ENCODE data around the gene ZDHHC1. TPM values are rescaled to one million over a fixed set of nuclear protein-coding genes. Genes with fewer than 3 reads are reported as not detected.
"Not testable (repeated sequence)": the region's sequence is repeated elsewhere in the genome, so short reads cannot be mapped to it uniquely, and the experiment has no call there.

Gene ZDHHC1
- total RNA-seq, 4 donors from 2014 or later = 8.0 to 14.2 (median 11.4) TPM

- no peak for DNase-seq (ENCODE audit: low spot score)
- TF ChIP-seq, protein P1, sequence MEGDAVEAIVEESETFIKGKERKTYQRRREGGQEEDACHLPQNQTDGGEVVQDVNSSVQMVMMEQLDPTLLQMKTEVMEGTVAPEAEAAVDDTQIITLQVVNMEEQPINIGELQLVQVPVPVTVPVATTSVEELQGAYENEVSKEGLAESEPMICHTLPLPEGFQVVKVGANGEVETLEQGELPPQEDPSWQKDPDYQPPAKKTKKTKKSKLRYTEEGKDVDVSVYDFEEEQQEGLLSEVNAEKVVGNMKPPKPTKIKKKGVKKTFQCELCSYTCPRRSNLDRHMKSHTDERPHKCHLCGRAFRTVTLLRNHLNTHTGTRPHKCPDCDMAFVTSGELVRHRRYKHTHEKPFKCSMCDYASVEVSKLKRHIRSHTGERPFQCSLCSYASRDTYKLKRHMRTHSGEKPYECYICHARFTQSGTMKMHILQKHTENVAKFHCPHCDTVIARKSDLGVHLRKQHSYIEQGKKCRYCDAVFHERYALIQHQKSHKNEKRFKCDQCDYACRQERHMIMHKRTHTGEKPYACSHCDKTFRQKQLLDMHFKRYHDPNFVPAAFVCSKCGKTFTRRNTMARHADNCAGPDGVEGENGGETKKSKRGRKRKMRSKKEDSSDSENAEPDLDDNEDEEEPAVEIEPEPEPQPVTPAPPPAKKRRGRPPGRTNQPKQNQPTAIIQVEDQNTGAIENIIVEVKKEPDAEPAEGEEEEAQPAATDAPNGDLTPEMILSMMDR (IDR thresholded peaks at IDR 0.05) = no peak
- no peak for ATAC-seq (ENCODE audit: low FRiP score)
These were observed 55.2 kb downstream of the ZDHHC1 start for GRCh38 chr16:67361038-67361437.

DNA sequence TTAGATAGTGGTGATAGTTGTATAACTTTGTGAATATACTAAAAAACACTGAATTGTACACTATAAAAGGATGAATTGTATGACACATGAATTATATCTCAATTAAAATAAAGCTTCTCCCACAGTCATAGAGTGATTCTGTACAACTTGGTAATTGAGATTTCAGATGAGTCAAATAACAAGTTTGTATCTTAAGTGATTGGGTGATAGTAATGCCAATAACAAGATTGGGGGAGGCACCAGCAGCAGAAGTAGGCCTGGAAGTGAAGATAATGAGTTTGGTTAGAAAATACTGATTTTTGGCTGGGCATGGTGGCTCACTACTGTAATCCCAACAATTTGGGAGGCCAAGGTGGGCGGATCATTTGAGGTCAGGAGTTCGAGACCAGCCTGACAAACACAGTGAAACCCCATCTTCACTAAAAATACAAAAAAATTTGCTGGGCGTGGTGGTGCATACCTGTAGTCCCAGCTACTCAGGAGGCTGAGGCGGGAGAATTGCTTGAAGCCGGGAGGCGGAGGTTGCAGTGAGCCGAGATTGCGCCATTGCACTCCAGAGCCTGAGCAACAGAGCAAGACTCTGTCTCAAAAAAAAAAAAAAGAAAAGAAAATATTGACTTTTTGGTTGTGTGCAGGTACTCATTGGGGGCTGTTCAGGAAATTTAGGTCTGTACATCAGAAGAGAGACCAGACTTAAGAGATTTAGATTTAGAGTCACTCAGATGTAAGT is 56.6 kb downstream of the ZDHHC1 start:
- not testable (repeated sequence) for ATAC-seq (ENCODE audit: low FRiP score); DNase-seq (ENCODE audit: low spot score)

GRCh38 chr16:67357561-67357960 is 58.7 kb downstream of the ZDHHC1 start:
- DNase-seq (ENCODE audit: low spot score) (no peak), ATAC-seq (ENCODE audit: low FRiP score) (no peak)
- TF ChIP-seq, protein P1 (IDR thresholded peaks at IDR 0.05) = no peak

DNA sequence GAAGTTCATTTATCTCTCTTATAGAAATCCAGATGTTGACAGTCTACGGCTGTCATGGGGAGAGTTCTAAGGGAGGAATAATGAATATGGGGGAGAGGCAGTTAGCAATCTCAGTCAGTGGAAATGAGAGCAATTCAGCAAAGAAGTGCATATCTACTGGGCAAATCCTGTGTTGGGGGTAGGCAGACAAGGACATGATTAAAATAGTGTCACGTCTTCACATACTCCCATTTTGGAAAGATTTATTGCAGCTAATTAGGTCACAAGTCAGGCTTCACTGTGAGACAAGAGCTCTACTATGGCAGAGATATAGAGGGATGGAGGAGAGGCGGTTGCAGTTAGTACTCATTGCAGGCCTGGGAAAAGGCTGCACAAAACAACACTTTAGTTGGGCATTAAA is 59.9 kb downstream of the ZDHHC1 start:
- DNase-seq (ENCODE audit: low spot score) = no peak
- TF ChIP-seq, protein P1 (IDR thresholded peaks at IDR 0.05) = no peak

DNA sequence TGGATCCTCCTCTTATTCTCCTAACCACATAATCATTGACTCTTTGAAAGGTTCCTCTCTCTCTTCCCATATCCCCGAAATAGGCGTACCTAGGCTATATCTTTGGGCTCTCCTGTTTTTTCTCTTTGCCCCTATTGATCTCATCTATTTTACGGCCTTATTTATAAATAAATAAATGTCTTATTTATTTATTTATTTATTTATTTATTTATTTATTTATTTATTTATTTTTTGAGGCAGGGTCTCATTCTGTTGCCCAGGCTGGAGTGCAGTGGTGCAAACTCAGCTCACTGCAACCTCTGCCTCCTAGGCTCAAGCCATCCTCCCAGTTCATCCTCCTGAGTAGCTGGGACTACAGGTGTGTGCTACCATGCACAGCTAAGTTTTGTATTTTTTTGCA is 63.8 kb downstream of the ZDHHC1 start:
- ATAC-seq (ENCODE audit: low FRiP score); DNase-seq (ENCODE audit: low spot score): not testable (repeated sequence)

More for the DNA sequence above, 59.9 kb downstream of the ZDHHC1 start:
- no peak for ATAC-seq (ENCODE audit: low FRiP score)

GRCh38 chr16:67350324-67350723 is 66.0 kb downstream of the ZDHHC1 start:
- ATAC-seq (ENCODE audit: low FRiP score) (no peak), DNase-seq (ENCODE audit: low spot score) (no peak)
- TF ChIP-seq, protein P1 (IDR thresholded peaks at IDR 0.05) = no peak

DNA sequence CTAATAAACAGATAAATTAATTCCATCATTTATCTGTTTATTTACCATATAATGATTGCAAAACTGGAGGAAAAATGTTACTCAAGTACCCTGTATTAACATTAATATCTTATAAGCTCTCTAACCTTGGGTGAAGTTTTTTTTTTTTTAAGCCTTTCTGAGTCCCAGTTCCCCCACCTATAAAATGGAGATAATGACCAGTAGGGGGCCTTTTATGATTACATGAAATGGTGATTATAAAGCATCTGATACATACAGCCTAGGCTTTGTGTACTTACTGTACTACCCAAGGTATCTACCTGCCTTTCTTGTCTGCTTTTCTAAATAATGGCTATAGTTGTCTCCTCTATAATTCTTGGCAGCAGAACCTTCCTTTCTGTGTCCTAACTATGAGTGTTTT is 67.1 kb downstream of the ZDHHC1 start:
- TF ChIP-seq, protein P1 (IDR thresholded peaks at IDR 0.05) = no peak
- no peak for ATAC-seq (ENCODE audit: low FRiP score)

GRCh38 chr16:67346341-67346740 is 69.9 kb downstream of the ZDHHC1 start:
- TF ChIP-seq, protein P1 (IDR thresholded peaks at IDR 0.05) = no peak
- no peak for DNase-seq (ENCODE audit: low spot score)
- ATAC-seq (ENCODE audit: low FRiP score) = no peak

More for the DNA sequence above, 67.1 kb downstream of the ZDHHC1 start:
- DNase-seq (ENCODE audit: low spot score) = no peak

Data from omental fat pad (tissue), 4 donors.